ENCODE measurements around the gene GABRG3.

GABRG3 gene

GRCh38 chr15:27473845-27474244 lies 502.9 kb downstream of the GABRG3 start:
- no peak for DNase-seq (ENCODE audit: low read depth)

- no peak for DNase-seq (ENCODE audit: low read depth)
These were observed 504.4 kb downstream of the GABRG3 start for GRCh38 chr15:27475395-27475794.

GRCh38 chr15:27479296-27480140 lies 508.5 kb downstream of the GABRG3 start:
- no peak for DNase-seq (ENCODE audit: low read depth)

DNA sequence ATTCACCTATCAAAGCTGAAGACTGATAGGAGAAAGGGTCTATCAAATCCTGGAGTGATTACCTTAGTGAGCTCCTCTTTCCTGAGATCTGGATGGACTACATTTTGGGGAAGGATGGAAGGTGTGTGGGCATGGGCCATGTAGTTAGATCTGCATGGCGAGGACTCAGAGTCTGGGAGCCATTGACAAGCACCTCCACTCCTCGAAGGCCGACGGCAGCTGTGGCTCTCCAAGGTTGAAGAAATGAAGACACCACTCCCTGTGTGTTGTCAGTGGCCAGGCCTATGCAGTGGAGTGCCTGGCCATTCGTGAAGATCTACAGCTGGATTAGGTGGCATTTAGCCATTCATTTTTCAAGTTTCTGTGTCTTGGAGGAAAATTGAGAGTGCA lies 509.2 kb downstream of the GABRG3 start:
- no peak for DNase-seq (ENCODE audit: low read depth)

GRCh38 chr15:27480642-27481041 lies 509.7 kb downstream of the GABRG3 start:
- no peak for DNase-seq (ENCODE audit: low read depth)

DNA sequence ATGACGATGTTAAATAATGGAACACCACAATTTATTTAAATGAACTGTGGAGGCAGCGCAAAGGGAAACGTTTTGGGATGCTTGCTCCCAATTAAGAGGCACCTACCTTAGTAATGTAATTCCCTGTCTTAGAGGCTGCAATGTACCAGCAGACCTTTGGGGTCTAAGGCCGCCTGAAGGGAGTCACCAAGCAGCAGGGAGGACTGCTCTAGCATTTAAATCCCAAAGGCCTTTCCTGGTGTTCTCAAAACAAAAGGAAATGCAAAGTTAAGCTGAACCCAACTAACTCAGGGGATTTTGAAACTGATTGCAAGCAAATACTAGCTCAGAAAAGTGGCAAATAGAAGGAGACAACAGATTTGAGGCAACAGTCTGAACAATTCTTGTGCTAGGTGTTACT lies 510.8 kb downstream of the GABRG3 start:
- no peak for DNase-seq (ENCODE audit: low read depth)

DNA sequence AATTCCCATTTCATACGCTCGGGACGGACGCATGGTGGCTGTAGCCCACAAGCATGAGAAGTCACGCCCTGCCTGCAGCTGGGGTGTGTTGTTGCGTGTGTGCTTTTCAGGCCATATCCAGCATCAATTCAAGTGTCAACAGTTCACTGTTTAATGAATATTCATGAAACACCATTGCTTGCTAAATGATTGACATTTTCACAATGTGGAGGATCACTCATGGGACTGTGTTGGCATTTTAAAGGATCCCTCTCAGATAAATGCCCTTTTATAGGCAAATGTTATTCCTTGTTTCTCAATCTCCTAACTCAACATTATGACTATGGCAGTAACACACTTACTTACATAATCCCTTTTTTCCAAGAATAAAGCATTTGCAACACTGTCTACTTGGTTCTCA lies 511.3 kb downstream of the GABRG3 start:
- no peak for DNase-seq (ENCODE audit: low read depth)

DNA sequence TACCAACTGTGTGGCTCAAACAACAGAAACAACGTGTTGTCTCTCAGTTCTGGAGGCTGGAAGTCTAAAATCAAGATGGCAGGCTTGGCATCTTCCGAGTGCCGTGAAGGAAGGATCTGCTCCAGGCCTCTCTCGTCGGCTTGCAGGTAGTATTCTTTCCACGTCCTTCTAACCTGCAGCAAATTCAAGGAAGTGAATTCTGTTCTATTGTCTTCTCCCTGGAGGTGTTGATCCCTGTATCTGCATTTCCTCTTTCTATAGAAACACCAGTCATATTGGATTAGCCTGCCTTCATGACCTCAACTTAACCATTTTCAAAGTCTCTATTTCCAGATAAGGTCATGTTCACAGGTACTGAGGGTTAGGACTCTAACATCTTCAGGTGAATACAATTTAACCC lies 512.1 kb downstream of the GABRG3 start:
- no peak for DNase-seq (ENCODE audit: low read depth)

- DNase-seq (ENCODE audit: low read depth): no peak
These were observed 514.3 kb downstream of the GABRG3 start for GRCh38 chr15:27485265-27485664.

DNA sequence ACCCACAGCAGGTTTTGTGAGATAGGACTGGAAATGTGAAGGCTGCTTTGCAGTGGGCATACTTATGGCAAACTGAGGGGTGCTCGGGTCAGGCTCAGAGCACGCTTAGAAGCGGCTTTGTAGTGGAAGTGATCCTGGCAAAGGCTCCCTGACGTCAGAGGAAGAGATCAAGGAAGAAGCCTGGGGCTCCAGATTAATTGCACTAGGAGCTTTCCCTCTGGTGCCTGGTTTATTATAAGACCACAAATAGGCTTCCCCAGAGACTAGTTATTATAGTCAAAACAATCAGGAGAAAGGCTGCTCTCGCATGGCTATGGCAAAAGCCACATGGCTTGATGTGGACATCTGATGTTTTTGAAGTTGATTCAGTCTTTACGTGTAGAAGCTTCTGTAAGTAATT lies 515.1 kb downstream of the GABRG3 start:
- no peak for DNase-seq (ENCODE audit: low read depth)

DNA sequence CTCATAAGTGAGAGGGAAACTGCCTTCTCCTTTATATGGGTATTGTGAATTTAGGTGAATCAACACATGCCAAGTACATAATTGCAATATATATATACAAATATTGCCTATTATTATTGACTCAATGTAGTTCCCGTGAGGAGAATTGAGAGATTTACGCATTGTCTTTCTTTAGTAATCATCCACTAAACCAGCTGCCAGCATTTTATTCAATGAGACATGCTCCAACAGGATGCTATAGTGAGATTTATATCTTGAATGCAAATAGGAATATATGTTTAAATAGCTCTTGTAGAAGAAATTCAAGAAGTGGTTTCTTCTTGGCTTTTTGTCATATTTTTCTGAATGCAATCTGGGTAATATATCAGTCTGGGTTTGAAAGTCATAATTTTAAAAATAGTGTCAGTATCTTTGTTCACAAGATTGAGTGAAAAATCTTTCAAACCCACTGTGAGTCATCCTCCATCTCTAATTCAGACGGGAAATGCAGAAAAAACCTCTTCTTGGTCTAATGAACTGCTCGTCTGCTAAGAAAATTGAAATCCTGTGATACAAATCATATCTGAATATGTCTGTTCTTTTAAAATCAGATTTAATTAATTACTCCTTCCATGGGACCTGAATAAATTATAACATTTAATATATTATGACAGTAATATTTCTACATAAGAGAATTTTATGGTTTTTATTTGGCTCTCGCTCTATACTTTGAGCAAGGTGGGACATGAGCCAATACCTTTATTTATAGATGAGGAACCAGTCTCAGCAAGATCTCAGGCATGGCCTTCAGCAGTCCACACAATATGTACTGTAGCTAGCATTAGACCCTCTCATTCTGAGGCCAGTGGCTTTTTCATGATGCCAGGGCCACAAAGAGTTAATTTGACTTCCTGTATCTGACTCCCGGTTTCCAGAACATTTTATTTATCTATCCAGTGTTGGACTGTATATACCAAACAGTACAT lies 516.0 kb downstream of the GABRG3 start:
- DNase-seq (ENCODE audit: low read depth): no peak

DNA sequence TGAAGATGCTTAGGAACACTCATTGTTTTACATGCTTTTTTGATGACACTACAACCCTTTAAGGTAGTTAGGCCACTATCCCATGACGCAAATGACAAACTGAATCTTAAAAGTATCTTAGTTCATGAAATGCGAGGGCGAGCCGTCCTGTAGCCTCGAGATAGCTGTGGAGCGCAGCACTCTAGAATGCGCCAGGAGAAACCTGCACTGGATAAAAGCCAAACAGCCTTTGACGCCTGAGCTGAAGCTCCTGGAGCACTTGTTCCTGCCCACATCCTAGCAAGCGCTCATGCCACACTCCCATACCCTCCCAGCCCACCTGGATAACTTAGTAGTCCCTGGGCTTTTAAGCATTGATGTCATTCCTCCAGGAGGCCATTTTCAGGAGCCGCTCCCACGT lies 516.9 kb downstream of the GABRG3 start:
- no peak for DNase-seq (ENCODE audit: low read depth)

GRCh38 chr15:27490867-27491595 lies 520.0 kb downstream of the GABRG3 start:
- DNase-seq (ENCODE audit: low read depth): no peak

GRCh38 chr15:27491666-27492621 lies 521.0 kb downstream of the GABRG3 start:
- no peak for DNase-seq (ENCODE audit: low read depth)

GRCh38 chr15:27495963-27496459 lies 525.0 kb downstream of the GABRG3 start:
- no peak for DNase-seq (ENCODE audit: low read depth)

DNA sequence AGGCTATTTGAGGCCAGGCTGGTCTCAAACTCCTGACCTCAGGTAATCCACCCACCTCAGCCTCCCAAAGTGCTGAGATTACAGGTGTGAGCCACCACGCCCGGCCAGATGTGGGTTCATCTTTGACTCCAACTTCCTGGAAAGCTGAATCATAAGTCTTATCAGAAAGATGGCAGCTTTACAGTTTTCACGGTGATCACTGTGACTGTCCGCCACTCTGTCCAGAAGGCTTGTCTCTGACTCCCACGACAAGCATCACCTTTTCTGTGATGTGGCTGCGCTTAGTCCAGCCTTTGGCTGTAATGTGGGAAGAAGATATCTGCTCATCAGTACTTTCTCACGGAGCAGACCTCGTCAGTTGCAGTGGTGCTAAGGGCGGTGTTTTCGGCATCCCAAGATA lies 527.7 kb downstream of the GABRG3 start:
- no peak for DNase-seq (ENCODE audit: low read depth)

GRCh38 chr15:27499191-27499590 lies 528.2 kb downstream of the GABRG3 start:
- no peak for DNase-seq (ENCODE audit: low read depth)

DNA sequence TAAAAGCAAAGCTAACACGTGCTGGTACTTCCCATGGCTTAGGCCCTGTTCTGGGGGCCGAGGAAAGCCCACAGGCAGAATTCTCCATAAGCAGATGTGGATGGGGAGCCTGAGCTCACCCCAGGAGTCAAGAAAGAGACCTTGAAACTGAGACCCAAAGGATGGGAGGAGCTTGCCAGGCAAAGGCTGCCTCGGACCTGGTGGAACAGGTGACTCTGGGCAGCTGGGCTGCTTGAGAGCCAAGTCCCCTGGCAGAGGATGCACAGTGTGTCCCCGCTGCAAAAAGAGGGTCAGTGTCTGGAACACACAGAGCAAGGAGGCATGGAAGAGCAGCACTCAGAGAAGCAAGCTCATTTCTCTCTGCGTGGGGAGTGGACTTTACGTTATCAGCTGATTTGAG lies 528.7 kb downstream of the GABRG3 start:
- DNase-seq (ENCODE audit: low read depth): no peak

GRCh38 chr15:27500206-27500605 lies 529.2 kb downstream of the GABRG3 start:
- DNase-seq (ENCODE audit: low read depth): no peak

DNA sequence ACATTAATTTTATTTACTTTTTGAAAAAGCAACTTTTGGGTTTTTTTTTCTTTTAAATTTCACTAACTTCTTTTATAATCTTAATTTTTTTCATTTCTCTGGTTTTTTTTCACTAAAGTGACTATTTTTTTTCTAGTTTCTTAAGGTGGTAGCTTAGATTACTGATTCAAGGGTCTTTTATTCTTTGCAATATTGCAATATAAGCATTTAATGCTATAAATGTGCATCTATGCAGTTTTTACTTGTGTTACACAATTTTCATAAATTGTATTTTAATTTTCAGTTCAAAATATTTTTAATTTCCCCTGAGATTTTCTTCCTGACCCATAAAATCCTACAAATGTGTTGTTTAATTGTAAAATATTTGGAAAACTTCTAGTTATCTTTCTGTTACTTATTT lies 535.8 kb downstream of the GABRG3 start:
- no peak for DNase-seq (ENCODE audit: low read depth)

- no peak for DNase-seq (ENCODE audit: low read depth)
These were observed 538.0 kb downstream of the GABRG3 start for GRCh38 chr15:27509014-27509413.

All from stimulated activated CD8-positive, alpha-beta memory T cell treated with anti-CD3 and anti-CD28 coated beads, Interleukin-7, amount 100 ng/mL, for 24 hours (primary cell).